Skin of body (tissue), 2 donors: ENCODE data around the gene CPN2. TPM values are rescaled to one million over a fixed set of nuclear protein-coding genes. Genes with fewer than 3 reads are reported as not detected.
A peak's percentile ranks its signal among the peaks of the same experiment; 100 is the strongest.

Experiments
- DNase-seq: peaks from one replicate; lab custom pipeline; 2025; lab: John Stamatoyannopoulos, UW
- total RNA-seq: library from RNA; depleted of rRNA; stranded (reverse); fragments of >200 nt; gene quantifications from one replicate; pipeline ENCODE4 v1.2.3, GENCODE V29; 2014

Gene CPN2
- total RNA-seq, 1 donor from 2014 or later, result 0.10 TPM

DNA sequence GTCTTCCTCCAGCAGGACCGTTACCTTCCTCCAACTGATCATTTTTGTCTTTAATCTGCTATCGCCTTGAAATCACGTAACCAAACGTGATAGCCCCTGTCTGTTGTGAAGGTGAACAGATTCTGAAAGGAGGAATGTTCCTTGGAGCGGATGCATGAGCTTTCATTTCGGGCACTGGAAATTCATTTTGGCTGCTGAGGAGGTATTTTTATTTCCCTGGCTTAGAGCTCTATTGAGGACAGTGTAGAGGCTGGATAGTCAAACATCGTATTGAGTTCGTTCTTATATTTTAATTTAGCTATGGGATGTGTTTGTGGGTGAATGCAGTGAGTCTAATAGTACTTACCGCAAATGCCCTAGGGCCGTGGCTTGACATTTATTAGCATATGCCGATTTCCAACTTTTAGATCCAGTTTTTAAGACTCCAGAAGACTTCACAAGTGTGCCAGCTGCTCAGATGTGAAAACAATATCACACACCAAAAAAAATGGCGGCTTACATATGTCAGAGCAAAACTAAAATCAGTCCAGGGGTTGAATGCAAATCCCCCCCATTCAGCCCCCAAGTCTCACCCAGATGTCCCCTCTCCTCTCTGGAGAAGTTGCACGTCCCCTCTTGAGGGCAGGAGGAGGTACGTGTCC lies 22.1 kb downstream of the CPN2 start:
- no peak for DNase-seq

DNA sequence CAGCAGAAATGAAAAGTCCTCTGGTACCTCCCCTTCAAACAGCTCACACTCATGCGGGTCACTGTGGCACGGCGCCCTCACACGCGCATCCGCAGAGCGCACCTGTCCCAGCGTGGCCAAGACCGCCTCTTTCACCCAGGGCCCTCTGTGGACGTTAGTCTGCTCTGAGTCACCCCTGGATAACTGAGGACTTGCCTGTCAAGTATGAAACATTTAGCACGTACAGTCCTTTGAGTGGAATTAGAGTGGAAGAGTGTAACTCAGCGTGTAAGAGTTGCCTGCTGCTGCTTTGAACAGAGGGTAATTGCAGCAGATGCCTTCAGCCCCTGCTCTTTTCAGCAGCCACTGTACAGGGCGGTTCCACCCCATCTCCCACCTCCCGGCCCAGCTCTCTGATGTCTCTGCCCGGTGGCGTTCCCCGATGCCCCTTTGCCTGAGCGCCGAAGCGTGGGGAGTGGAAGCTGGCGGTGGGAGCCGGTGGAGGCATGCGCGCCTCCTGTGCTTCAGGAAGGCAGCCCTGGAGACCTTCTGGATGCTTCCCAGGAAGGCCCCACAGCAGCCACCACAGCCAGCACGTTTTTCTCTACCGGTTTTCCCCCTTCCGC lies 23.0 kb downstream of the CPN2 start:
- DNase-seq, result no peak

DNA sequence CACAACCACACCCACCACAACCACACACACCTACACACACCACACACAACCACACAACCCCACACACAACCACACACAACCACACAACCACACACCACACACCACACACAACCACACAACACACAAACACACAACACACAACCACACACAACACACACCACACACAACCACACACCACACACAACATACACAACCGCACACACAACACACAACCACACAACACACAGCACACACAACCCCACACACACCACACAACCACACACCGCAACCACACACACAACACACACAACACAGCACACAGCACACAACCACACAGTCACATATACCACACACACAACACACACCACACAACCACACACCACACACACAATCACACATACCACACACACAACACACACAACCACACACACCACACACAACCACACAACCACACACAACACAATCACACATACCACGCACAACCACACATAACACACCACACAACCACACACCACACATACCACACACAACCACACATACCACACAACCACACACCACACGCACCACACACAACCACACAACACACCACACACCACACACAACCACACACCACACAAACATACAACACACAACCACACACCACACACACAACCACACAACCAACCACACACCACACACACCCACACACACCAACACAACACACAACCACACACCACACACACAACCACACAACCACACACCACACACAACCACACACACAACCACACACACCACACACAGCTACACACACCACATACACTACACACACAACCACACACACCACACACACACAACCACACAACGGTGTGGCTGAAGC lies 23.7 kb downstream of the CPN2 start:
- no peak for DNase-seq

DNA sequence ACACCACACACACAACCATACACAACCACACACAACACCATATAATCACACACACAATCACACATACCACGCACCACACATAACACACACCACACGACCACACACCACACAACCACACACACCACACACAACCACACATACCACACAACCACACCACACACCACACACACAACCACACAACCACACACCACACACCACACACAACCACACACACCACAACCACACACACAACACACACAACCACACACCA lies 24.2 kb downstream of the CPN2 start:
- DNase-seq, result no peak

DNA sequence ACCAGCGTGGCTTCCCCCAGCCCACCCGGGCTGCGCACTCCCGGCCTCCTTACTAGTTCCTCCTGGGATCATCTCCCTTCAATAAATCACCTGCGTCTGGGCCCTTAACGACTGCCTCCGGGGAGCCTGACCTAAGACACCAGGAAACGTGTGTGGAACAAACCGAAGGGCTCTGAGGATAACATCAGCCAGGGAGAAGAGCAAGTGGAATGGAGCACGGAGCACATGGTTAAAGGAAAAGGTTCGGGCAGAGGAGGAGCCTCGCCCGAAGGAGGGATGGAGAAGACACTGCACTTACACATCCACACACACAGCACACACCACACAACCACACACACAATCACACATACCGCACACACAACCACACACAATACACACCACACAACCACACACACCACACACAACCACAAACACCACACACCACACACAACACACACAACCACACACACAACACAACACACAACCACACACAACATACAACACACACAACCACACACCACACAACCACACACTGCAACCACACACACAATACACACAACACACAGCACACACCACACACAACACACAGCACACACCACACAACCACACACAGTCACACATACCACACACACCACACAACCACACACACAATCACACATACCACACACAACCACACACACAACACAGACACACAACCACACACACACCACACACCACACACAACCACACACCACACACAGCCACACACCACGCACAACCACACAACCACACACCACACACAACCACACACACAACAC lies 24.7 kb downstream of the CPN2 start:
- no peak for DNase-seq

DNA sequence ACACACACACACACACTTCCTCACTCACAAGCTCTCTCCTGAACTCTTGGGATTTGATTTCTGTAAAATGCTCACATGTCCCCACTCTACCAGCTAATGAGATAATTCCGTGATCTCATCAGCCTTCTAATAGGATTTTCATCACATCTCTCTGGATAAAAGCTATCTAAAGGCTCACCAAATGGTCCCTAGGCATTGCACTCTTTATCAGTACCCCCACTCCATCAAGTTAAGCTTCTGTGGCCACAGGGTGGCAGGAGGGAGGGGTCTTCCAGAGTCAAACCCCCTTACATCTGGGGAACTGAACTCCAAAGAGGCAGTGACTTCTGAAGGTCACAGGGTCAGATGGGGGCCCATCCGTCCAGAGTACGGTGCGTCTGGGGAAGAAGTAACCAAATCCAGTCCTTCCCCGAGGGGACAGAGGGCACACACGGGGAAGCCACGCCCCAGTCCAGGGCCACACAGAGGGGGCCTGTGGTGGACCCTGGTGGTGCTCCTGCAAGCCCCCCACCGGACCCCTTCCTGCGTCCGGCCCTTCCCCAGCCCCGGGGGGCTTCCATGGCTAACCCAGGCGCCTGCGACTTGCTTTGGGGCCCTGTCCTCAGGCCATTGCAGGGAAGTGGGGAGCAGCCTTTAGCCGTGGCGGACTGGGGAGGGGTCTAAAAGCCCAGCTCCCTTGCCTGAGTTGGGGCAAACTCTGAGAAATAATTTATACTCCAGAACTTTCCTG lies 25.5 kb downstream of the CPN2 start:
- DNase-seq, result no peak

DNA sequence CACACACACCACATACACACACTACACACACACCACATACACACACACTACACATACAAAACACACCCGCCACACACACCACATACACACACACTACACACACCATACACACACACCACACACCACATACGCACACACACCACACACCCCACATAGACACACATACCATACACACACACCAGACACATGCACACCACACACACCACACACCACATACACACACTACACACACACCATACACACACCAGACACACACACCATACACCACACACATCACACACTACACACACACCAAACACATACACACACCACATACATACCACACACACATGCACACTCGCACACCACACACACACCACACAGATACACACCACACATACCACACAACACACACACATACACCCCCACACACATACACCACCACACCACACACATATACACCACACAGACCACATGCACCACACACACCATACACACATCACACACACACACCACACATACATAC lies 26.3 kb downstream of the CPN2 start:
- DNase-seq, result no peak

DNA sequence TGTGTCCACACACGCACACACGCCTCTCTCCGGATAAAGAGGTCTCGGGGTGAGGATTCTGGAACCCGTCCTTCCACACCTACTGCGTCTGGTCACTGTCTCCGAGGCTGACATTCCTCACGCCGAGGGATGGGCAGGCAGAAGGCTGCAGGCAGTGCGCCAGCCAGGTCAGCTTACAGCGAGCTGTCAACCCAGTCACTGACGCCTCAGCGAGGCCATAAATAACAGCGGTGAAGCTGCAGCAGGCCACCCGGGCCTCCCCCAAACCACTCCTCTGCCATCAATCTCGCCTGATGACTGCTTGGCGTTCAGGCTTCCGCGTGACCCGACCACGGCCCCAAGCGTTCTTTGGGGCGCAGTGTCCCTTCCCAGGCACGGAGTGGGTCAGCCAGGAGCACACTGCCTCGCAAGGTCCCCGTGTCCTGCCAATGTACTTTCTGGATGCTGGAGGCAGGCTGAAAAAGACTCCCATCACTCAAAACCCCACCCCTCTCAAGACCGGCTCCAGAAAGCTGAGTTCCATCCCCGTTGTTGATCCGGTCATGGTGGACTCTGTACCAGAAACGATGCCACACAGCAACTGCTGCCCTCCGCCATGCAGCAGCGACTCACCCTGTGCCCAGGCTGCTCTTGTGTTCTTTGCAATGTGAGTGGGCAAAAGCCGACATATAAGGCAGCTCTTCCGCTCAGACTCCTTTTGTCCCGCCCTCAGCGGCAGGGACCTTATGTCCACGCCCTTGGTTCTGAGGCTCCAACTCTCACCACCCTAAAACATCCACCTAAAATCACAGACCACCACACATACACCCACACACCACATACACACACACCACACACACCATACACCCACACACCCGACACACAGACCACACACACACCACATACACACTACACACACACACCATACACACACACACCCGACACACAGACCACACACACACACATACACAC lies 27.1 kb downstream of the CPN2 start:
- DNase-seq, result no peak

DNA sequence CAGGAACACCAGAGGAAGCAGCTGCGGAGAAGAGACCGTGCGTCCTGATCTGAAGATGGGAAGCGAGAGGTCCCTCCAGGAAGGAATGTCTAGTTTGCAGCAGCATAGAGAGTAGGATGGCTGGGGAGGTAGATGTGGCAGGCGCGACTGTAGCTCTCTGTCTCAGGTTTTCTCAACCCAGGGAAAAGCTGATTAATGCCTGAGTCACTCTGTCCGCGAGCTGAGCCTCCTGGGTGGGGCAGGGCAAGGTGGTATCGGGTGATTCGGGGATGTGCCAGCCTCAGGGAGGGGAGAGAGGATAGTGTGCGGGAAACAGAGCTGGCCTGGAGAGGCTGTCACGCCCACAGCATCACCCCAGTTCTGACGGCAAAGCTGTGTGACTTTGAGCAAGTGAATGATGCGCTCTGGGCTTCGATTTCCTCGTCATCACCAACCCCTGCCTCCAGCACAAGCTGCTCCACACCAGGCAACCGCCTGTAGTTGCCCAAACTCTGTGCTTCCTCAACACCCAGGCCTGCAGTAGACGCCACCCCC lies 28.4 kb downstream of the CPN2 start:
- DNase-seq, result no peak

DNA sequence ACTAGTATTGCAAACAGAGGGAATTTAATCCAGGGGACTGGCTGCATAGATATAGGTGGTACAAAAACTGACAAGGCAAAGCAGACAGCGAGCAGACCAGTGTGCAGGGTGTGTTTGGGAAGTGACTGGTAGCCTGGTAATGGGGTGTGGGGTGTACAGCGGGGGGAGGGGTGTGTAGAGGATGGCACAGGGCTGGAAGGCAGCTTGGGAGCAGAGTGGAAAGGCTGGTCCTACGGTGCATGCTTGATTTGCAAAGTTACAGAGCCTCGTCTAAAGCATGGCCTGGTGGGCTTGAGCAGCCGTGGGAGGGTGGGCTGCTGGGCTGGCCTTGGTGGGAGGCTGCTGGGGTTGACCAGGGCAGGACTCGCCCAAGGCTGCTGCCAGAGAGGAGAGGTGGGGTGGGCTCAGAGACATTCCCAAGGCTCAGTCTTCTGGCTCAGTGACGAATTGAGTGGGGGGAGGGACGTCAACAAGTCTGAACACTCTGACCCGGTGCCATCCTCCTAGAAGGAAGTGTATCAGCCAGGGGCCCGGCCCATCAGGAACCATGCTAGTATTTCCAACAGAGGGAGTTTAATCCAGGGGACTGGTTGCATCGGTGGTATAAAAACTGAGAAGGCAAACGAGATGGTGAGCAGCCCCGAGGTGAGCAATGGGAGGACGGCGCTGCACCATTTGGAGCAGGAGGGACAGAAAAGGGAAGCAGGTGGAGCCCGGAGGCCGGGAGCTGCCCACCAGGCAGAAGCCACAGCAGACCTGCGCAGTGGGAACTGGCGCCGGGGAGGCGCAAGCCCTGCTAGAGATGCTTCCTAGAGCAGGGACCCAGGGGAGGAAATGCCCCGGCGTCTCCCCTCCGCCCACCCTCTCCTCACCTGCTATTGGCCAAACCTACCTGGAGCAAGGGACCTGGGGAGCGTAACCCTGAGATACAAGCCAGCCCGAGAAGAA lies 29.2 kb downstream of the CPN2 start:
- DNase-seq, result no peak

DNA sequence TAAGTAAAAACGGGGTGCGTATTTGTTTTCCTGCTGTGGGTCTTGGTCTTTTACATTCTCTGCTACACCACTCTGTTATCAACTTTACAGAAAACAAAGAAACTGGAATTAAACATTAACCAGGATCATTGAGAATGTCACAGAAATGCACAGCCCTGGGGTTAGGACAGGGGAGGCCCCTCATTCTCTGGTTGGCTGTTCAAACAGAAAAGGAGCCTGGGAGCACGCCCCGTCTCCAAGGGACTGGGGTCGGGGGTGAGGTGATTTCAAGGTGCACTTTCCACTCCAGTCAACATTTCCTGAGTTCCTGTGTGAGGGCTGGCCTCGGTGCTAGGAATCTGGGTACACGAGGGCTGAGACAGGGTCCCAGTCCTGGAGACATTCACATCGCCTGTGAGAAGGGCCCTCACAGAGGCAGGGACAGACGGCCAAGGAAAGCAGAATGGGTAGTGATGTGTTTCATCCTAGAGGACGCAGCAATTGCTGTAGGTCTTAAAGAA lies 30.3 kb downstream of the CPN2 start:
- no peak for DNase-seq

DNA sequence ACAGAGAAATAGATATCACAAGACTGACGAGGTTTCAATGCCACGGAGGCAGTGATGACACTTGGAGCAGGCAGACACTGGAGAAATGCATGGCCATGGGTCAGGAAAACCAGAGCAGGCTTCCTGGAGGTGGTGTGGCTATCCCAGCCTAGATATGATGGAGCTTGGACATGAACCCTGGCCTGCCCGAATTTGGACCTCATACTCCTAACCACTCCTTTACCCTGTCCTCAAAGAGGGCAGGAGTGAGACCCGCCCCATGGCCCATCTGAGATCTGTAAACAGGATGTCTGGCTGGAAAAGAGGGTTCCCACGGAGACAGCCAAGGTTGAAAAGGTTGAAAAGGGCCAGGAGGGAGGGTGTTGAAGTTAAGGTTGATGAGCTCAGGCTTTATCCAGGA lies 31.0 kb downstream of the CPN2 start:
- DNase-seq, result no peak

DNA sequence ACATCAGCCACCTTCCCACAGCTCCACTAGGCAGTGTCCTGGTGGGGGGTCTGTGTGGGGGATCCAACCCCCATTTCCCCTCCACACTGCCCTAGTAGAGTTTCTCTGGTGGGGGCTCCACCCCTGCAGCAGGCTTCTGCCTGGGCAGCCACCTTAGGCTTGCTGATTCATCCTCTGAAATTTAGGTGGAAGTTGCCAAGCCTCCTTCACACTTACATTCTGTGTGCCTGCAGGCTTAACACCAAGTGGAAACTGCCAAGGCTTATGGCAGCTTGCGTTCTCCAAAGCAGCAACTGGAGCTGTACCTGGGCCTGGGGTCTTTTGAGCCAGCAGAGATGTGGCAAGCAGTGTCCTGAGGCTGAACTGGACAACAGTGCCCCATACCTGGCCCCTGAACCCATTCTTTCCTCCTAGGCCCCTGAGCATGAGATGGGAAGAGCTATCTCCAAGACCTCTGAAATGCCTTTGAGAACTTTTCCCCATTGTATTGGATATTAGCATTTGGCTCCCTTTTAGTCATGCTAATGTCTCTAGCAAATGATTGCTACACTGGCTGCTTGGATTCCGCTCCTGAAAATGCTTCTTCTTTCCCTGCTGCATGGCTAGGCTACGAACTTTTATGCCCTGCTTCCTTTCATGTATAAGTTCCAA lies 32.5 kb downstream of the CPN2 start:
- DNase-seq, result no peak

DNA sequence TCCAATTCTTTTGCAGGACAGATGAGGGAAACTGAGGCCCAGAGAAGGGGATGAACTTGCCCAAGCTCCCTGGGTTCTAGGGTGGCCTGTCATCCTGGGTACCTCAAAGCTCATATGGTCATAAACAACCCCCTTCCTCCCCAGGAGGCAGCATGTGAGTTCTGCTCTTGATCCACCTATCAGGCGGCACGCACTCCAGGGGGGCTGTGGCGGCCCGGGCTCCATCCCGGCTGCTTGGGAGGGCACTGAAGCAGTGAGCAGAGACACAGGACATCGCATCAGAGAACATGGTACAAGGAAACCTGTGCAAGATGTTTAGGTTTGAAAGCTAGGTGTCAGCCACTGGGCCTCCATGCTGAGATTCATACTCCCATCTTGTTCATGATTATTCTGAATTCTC lies 34.2 kb downstream of the CPN2 start:
- no peak for DNase-seq

DNA sequence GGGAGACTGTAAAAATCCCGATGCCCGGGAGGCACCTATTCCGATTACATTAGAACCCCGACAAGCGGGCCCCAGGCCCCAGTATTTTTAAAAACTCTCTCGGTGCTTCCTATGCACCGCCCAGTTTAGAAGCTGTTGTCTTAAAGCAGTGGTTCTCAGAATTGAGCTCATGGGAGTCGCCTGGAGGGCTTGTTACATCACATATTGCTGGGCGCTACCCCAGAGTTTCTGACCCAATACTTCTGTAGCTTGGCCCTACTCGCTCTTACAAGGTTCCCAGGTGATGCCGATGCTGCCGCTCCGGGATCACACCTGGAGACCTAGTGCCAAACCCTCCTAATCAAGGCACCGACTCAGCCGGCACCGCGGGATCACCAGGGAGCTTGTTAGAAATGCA lies 35.2 kb downstream of the CPN2 start:
- DNase-seq, result no peak

DNA sequence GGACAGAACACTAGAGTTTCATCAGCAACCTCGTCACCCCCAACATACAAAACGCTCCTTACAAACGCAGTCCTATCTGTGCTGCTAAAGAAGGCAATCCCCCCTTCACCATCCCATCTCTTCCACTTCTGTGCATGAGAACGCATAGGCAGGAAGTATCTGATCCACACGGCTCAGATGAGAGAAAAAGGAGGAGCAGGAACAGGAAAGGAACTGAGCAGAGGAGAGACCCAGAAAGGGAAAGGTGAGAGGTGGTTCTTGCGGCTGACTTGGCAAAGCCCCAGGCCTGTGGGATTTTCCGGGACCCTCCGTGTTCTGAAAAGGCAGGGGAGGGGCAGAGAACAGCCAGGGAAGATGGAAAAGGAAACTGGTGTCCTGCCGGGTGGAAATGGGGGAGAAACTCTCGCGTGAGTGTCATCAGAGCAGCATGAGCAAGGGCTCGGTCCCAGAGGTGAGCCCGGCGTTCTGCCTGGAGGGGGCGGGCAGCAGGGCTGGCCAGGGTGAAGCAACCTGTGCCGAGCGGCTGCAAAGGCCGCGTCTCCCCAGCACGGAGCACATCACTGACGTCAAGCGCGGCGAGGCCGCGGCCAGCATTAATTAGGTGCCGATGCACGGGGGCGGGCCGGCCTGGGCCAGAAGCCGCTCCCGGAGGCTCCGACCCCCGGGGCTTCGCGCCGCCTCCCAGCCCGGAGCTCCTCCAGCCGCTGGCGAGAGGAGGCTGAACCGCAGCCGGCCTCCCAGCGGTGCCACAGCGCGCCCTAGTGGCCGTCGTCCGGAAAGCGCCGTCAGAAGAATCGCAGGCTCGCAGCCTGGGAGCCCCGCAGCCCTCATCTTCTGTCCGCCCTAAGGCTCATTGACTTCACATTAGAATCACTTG lies 35.8 kb downstream of the CPN2 start:
- DNase-seq, result peak; percentile 86
